HG02981 (cell line): ENCODE data around the gene LRMDA.

Experiments
- ATAC-seq: cut with Tn5 transposase; IDR thresholded peaks from one replicate; pipeline ENCODE4 v1.9.1; 2021; ENCODE audit warnings: mild to moderate bottlenecking, moderate library complexity; ENCODE audit not compliant: unreplicated experiment

LRMDA gene

DNA sequence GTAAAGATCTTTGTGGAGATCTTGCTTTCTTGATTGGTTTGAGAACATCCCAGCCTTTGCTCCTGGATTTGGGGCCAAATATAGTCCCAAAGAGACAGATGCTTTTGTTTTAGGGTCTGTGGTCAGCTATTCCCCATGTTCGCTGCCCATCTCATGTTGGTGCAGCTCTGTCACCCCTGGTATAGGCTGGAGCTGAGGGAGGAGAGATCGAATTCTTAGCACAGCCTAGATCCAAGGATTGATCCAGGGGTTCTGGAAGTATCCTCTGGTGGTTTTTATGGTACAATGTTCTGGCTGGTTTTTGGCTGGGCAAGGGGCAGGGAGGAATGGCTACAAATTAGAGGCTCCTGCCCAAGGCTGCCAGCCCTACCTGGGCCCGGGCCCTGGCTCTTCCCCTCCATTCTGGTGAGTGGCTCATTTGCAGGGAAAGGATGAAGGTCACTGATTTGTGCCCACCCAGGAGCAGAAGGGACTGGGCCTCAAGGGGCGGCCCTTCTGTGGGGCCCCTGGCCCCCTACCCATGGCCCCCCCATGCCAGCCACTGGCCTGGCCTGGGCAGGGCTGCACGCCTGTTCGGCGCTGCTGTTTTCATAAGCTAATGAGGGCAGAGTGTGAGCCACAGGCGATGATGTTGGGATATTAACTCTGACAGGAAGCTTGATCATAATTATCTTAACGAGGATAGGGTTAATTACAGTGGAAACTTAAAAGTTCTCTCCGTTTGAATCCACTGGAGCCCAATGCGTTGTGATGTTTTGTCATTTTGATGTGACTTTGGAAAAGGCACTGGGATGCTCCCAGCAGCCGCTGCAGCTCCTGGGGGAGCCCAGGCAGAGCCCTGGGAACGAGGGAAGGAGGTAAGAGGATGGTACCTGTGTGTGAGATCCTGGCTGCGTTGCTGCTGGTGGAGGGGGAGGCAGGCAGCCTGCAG, 600.6 kb downstream of the LRMDA start:
- ATAC-seq = no peak

DNA sequence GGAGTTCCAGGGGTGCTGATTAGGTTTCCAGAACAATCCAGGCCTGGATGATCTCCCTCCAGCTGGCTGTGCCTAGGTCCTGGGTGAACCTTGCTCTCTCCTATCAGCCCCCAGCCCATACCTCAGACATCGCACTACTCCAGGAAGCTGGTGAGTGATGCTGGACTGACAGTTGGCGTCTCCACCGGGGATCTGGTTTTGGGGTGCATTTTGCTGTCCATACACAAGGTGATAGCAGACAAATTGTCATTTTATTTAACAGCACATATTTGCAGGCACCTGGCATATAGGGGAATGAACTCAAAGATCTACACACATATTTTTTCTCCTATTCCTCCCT, 601.2 kb downstream of the LRMDA start:
- ATAC-seq = no peak

DNA sequence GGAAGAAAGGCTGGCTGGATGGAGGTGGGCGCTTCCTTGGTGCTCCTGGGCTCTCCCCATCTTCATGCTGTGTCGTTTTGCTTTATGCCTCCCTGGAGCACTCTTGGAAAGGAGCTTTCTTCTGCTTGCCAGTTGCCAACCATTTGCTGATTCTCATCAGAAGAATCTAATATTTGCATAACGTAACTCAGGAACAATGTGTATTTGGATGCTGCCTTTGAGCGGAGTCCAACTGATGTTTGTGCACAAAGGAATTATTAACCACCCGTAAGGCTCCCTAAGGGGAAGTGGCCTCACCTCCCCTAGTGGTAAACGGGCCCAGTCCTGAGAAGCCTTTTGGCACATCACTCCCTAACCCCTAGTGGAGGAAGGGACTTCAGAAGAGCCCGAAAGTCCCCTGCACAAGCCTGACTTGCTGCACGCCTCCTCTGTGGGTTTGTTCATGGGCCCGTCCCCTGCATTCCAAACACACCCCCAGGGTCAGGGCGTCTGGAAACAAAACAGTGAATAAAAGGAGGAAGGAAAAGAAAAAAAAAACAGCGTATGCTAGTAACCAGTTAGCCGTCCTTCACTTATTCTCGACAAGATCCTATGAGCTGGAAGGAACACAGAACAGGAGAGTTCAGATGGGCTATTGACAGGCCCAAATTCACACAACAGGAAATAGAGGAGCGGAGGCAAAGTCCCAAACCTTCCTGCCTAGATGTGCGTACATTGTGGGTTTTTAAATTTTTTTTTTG, 602.2 kb downstream of the LRMDA start:
- ATAC-seq = no peak

DNA sequence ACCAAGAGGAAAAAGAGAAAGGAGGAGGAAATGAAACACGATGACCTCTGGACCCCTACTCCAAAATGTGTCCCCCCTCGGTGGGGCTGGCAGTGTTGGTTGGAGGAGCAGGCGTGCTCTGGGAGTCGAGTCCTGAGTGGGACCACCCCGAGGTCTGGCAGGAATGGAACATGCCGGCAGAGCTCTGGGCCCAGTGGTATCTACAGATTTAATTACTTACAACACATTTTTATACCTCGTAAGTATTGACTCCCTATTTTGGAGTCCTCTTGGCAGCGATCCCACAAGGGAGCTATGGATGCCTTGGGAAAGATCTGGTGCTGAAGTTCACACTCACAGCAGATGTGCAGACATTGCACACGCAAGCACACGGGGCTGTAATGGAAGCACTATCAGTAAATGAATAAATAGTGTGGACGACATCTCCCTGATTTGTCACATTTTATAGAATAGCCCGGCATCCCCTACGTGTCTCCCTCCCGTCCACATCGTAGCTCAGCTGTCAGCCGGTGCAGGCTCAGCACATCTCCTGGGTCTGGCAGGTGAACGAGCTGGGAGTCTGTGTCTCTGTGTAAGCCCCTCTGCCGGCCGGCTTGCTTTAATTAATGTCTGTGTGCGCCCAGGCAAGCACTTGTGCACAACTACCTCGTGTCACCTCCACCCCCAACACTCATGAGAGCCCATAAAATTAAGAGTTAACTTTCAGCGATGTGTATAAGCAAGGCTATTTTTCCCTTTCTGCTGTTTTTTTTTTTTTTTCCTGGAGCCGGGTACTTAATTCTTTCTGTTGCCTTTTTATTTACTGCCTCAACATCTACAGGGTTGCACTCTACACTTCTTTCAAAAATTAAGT, 603.2 kb downstream of the LRMDA start:
- no peak for ATAC-seq

DNA sequence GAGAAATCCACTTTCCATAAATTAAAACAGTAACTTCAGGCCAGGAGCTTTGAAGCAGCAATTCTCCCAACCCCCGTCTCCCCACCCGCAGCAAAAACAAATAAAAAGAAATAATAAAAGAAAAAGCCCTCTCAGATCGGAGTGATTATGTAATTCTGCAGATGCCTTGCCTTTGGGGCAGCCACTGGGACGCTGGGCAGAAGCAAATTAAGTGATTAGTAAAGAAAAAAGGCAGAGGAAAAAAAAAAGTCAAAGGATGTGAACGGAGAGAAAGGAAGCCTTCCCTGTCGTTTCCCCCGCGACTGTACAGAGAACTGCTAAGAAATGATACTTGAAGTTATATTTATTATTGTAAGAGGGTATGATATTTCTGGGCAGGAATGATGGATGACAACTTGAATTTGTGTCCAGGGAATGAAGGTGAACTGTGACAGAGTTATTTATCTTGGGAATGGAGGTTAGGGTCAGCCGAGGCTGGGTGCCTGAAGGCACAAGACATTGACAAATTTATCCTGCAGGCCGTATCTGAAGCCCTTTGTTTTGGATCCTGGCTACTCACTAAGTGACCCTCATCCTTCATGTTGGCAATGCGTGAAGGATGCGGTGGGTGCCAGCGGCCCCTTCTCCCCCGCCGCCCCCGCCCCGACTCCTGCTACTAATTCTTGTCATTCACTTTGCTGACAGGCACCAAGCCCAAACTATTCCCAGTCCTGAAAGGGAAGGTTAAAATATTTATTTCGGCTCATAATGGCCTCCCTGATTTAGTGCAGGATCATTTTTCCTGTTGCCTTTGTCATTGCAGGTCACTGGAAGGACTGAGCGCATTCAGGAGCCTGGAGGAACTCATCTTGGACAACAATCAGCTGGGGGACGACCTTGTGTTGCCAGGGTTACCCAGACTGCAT, 604.0 kb downstream of the LRMDA start:
- ATAC-seq = no peak

DNA sequence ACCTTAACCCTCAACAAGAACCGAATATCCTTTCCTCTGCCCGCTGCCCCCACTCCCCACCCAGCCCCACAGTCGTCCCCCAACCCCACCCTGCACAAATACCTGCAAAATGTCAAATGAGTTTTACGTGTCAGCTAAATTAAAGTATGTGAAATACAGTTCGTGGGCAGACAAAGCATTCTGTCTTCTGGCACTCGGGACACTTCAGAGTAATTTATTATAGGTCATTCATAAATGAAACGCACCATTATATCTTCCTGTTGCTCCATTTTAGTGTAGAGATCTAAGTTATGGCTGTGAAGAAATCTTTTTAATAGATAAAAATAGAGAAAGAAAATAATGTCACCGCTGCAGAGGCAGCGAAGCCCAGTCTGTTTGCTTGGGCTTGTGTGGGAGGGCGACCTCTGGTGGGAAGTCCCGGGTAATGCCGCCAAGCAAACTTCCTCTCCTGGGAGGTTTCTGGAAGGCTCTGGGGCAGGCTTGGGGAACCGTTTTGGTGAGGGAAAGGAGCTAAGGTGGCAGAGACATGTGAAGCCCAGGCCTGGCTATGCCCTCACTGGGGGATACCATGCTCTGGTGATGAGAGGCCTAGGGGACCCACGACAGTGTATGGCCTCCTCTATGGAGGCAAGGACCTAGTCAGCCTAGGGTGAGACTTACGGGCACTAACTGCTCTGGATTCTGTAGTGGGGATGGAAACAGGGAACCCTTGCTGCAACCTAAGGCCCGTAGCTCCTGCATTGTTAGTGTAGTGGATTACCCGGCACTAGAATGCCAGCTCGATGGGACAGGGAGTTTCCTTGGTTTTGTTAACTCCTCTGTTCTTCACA, 604.9 kb downstream of the LRMDA start:
- ATAC-seq = peak; percentile 73

DNA sequence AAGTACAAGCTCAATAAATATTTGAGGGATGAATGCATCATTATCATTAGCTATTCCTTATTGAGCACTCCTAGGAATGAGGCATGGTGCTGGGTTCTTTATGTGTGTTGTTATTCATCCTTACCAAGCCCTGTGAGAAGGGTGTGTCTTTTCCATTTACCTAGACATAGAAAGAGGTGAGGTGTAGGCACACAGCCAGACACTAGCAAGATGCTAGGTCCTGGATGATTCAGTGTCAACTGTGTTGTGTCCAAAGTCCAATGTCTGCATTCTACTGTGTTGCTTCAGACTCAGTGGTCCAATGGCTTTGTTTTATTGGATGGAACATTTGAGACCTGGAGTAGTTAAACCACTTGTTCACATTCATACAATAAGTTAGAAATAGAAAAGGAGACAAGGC, 605.5 kb downstream of the LRMDA start:
- ATAC-seq = no peak

DNA sequence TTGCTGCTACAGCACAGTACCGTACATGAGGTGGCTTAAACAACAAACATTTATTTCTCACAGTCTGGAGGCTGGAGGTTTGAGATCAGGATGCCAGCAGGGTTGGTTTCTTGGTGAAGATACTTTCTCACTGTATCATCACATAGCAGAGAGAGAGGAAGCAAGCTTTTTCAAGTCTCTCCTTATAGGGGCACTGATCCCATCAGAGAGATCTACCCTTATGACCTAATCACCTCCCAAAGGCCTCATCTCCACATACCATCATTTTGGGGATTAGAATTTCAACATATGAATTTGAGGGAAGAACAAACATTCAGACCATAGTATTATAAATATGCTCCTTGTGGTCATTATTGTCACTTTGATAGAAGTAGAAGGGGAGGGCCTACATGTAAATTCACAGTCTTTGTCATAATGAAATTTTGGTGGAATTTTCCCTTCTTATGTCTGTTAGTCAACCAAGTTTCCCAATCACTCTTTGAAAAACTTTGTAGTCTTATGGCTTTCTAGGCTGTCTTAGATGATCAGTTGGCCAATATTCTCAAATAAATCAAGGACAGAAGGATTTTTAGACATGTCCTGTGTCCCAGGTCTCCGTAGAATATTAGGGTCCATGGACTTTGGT, 606.2 kb downstream of the LRMDA start:
- ATAC-seq = no peak

DNA sequence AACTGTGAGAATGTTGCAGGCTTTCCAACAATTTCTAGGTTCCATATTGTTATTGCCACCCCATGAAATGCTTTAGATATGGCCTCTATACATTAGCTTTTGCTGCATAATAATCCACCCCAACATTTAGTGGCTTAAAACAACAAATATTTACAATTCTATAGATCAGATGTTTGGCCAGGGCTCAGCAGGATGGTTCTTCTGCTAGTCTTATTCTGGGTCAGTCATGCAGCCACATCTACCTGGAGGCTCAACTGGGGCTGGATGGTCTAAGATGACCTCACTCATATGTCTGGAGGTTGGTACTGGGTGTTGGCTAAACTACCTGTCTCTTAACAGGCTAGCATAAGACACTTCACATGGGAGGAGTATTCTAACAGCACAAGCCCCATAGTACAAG, 607.3 kb downstream of the LRMDA start:
- no peak for ATAC-seq

DNA sequence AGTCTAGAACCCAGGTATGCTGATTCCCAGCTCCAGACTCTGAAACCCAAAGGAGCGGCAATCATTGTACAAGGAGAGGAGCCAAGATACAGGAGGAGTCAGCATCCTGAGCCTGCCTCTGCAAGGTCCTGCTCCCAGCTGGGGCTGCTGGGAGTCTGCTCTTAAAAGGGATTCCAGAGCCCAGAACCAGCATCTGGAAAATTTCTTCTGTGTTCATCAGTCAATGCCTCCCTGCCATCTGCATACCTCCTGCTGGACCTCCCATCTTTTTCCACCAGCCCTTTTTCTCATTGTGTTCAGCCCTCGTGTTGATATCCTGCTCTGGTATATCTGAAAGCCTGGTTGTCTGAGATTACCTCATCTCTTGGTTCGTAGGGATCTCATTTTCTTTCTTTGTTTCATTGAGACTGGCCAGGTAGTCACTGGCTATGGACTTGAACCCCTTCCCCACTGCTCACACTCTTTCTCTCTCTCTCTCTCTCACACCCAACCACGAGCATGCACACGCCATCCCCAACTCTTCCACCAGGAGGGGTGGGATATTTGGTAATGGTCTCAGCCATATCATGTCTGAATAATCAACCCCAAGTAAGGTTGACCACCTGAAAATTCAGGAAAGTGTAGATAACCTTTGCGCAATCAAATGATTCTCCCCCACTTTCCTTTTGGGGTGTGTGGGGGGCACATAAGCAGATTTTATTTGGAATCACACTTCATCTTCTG, 608.8 kb downstream of the LRMDA start:
- no peak for ATAC-seq

DNA sequence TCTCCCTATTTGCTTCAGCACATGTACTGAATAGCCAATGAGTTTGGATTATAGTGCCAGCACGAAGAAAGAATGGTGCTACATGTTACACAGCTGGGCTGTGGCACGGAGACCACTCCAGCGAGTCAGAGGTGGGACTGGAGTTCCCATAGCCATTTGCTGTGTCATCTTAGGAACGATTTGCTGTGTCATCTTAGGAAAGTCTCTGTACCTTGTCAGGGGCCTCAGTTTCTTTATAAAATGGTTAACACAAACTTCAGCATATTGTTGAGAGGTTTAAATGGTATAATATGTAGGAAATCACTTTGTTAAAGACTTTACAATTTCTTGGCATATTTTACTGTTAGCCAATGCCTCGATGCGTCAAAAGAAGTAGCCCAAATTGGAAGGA, 609.4 kb downstream of the LRMDA start:
- ATAC-seq = no peak

DNA sequence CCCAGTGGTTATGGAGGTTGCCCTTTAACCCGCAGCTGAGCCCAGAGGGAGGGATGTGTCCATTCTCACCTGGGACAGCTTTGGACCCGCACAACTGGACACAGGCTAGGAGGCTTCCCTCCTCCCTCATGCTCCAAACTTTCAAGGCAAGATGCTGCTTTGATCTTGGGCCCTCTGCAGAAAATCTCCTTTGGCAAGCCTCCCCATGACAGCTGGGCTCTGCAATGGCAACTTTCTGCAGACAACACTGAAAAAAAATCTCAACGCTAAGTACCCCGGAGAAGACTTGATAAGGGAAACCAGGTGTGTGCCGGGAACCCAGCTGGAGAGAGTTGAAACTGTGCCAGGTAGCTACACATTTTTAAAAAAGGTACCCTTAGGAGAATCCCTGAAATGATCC, 610.1 kb downstream of the LRMDA start:
- no peak for ATAC-seq

DNA sequence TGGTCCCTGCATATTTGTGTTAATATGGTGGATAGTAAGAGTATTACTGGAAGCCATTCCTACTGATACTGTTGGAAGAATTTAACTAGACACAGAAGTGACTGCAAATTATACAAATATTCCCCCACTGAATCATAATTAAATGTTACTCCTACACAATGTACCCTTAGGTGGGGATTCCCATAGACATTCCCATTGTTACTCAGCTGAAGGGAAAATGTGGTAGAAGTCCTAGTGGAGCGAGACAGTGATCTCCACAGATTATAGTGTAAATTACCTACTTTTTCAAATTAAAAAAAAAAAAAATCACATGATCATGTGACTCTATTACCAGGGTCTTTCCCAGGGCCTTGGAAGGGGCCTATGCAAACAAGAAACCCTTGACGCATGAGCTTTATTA, 611.8 kb downstream of the LRMDA start:
- ATAC-seq = no peak

DNA sequence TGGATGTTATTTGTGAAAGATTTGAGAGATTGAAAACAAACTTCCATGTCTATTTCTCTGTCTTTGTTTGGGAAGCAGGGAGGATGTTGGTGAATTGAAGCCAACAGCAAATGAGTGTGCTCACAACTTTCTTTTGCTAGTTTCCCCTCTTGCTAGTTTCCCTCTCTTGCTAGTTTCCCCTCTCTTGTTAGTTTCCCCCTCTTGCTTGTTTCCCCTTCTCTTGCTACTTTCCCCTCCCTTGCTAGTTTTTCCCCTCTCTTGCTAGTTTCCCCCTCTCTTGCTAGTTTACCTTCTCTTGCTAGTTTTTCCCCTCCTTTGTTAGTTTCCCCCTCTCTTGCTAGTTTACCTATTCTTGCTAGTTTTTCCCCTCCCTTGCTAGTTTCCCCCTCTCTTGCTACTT, 613.3 kb downstream of the LRMDA start:
- ATAC-seq = no peak

DNA sequence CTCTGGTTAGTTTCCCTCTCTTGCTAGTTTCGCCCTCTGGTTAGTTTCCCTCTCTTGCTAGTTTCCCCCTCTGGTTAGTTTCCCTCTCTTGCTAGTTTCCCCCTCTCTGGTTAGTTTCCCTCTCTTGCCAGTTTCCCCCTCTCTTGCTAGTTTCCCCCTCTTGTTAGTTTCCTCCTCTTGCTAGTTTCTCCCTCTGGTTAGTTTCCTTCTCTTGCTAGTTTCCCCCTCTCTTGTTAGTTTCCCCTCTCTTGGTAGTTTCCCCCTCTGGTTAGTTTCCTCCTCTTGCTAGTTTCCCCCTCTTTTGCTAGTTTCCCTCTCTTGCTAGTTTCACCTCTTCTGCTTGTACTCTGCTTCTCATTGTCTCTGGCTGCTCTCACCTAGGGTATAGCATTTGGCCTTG, 613.8 kb downstream of the LRMDA start:
- no peak for ATAC-seq

DNA sequence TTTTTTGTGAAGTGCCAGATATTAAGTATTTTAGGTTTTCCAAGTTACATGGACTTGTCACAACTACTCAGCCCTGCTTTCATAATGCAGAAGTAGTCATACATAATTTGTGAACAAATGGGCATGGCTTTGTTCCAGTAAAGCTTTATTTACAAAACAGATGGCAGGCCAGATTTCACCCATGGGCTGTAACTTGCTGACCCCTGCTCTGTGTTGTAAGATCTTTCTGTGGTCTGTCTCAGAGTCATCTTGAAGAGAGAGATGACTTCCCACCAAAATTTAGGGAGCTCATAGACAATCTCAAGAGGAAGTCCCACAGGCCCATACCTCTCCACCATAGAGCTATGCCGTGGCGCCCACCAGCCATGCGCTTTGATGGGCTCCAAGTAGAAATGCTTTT, 616.1 kb downstream of the LRMDA start:
- ATAC-seq = no peak

DNA sequence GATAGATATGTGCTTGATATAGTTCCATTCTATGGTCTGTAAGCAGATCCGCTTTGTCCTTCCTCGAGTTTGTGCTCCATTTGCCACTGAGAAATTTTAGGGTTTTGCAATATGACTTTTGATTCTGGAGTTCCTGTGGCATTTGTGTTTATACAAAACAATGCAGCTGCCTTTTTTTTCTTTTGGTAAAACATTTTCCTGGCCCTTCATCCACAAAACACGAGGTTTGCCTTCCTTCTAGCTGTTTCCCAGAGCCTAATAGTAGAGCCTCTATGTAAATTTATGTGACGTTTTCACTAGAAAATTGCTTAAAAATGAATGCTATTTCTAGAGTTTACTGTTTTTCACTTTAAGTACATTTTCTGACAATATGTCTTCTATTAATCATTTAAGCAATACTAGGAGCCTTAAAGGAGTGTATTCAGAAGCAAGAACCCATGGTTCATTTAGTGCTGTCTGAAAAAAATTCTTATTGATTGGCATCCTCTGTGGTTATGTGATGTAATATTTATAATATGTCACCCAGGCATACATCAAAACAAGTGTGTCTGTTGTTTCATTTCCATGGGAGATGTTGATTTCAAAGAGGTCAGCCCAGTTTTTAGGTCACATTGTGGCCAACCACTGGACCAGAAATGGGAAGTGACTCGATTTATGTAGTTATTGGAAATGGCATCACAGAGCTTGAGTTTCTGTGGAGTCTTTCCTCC, 618.3 kb downstream of the LRMDA start:
- ATAC-seq = no peak

DNA sequence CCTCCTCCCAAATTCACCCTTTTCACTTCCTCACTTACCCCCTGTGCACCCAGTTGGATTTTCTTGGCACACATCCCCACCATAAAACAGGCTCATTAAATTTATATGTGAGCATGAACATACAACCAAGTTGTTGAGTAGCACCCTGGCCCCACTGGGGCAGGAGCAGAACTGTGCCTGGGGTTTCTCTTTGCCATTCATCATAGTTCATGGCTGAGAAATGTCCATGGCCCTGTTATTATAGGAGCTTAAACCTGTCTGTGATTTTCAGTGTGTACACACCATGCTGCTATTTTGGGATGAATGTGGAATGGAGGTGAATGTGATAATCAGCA, 618.8 kb downstream of the LRMDA start:
- ATAC-seq = no peak
